Cardiac muscle cell (in vitro differentiated cells and primary cell): ENCODE data around the gene PGA5. TPM values are rescaled to one million over a fixed set of nuclear protein-coding genes. Genes with fewer than 3 reads are reported as not detected.
"Not testable (repeated sequence)": the region's sequence is repeated elsewhere in the genome, so short reads cannot be mapped to it uniquely, and the experiment has no call there.

ENCODE experiments used
- DNase-seq, 2 donors: peaks; one replicate each; pipeline versions ENCODE4 v3.0.0 to v3.0.0-alpha.2; 2010 to 2017; ENCODE audit warnings: low read depth in 1 of 2, low spot score in 1 of 2
- H3K27ac ChIP-seq: fragments of 200-600 bp; sonication (generic); 2 replicates; pipeline ENCODE4 v1.5.1; 2016
- H3K27me3 ChIP-seq: fragments of 200-600 bp; sonication (generic); 2 replicates; pipeline ENCODE4 v1.6.0; 2016; ENCODE audit warnings: control low read depth
- H3K36me3 ChIP-seq: fragments of 200-600 bp; sonication (generic); 2 replicates; pipeline ENCODE4 v1.5.1; 2016; ENCODE audit warnings: control low read depth
- H3K4me1 ChIP-seq: fragments of 200-600 bp; sonication (generic); 2 replicates; pipeline ENCODE4 v1.8.1; 2017; ENCODE audit warnings: low read depth, mild to moderate bottlenecking, mixed run types
- H3K4me3 ChIP-seq: fragments of 200-600 bp; sonication (generic); 2 replicates; pipeline ENCODE4 v1.5.1; 2016; ENCODE audit warnings: mild to moderate bottlenecking
- H3K9me3 ChIP-seq: fragments of 200-600 bp; sonication (generic); 2 replicates; pipeline ENCODE4 v1.5.1; 2017; ENCODE audit warnings: low read depth, mild to moderate bottlenecking, control low read depth
- polyA plus RNA-seq: library from polyadenylated mRNA; unstranded; fragments of >200 nt; fragmentation: Nextera tagmentation; extraction: Ambion mirVana; gene quantifications from 2 replicates; pipeline ENCODE4 v1.2.1, GENCODE V29; 2016
- total RNA-seq: library from RNA; depleted of rRNA; stranded (reverse); fragments of >200 nt; gene quantifications from 2 replicates; pipeline ENCODE4 v1.2.3, GENCODE V29; 2016
- TF ChIP-seq, protein P1 (sequence below): IDR thresholded peaks from 2 replicates; pipeline ENCODE4 v1.5.1; 2012; ENCODE audit warnings: low read depth, mild to moderate bottlenecking, low read length

The PGA5 gene
- 0.89 and 3.2 TPM in 2 replicates for total RNA-seq
- polyA plus RNA-seq, result 0.85 and 4.8 TPM in 2 replicates

DNA sequence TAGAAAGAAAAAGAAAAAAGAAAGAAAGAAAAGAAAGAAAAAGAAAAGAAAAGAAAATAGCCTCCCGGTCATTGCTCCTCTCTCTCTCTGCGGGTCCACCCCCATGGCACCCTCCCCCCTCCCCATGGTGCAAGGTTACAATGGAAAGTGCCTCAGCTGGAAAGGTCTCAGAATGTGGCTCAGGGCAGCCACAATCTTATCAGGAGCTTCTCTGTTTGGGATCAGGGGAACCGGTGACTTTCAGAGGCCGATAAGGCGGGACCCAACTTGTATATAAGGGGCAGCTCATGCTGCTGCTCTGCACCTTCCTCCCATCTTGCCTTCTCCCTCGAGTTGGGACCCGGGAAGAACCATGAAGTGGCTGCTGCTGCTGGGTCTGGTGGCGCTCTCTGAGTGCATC is at the start of gene PGA5:
TSS of gene PGA5 (plus strand) at position 301 of the 400 bp plus-strand sequence. CDS start at position 353, 52 bp downstream.
- not testable (repeated sequence) for DNase-seq, H3K27me3 ChIP-seq, H3K36me3 ChIP-seq, H3K4me1 ChIP-seq, H3K27ac ChIP-seq, H3K9me3 ChIP-seq, H3K4me3 ChIP-seq

DNA sequence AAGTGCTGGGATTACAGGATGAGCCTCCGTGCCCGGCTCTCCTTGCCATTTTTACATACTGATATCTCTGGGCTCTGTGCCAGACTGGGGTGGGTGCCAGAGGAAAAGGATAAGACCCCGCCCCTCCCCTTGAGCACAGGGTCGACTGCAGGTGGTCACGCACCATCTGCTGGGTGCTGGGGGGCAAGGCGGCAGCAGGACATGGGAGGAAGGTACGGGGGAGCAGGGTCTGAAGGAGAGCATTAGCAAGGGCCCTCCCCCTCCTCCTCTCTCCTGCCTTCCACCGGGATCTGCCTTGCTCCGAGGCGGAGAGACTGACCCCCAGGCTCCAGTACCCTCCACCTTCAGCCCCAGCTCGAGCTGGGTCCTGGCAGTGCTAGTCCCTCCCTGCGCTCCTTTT is 47.4 kb upstream of the PGA5 start:
- Histone ChIP-seq H3K4me3 (no peak overlapping the region), H3K27ac (no peak overlapping the region), H3K9me3 (no peaks in the 10 kb centered on the region), H3K36me3 (no peaks in the 10 kb centered on the region), H3K4me1 (no peaks in the 10 kb centered on the region), H3K27me3 (no peaks in the 10 kb centered on the region)
- DNase-seq, result no peak
- TF ChIP-seq, protein P1, sequence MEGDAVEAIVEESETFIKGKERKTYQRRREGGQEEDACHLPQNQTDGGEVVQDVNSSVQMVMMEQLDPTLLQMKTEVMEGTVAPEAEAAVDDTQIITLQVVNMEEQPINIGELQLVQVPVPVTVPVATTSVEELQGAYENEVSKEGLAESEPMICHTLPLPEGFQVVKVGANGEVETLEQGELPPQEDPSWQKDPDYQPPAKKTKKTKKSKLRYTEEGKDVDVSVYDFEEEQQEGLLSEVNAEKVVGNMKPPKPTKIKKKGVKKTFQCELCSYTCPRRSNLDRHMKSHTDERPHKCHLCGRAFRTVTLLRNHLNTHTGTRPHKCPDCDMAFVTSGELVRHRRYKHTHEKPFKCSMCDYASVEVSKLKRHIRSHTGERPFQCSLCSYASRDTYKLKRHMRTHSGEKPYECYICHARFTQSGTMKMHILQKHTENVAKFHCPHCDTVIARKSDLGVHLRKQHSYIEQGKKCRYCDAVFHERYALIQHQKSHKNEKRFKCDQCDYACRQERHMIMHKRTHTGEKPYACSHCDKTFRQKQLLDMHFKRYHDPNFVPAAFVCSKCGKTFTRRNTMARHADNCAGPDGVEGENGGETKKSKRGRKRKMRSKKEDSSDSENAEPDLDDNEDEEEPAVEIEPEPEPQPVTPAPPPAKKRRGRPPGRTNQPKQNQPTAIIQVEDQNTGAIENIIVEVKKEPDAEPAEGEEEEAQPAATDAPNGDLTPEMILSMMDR, result no peak

DNA sequence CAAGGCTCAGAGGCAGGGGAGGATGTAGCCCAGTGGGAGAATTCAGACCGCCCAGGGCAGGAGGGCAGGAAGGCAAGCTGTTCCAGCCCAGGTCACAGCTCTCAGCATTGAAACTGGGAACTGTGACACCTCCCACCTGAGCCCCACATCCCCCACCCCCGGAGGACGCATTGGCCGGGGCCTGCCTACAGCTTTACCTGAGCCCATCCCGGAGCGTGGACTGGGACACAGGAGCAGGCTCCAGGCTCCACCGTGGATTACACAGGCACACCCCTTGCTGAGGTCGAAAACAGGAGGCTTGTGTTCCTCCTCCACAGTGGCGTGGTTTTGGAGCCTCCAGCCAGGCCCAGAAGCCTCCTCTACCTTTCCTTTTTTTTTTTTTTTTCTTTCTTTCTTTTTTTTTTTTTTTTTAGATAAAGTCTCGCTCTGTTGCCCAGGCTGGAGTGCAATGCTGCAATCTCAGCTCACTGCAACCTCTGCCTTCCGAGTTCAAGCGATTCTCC is 46.8 kb upstream of the PGA5 start:
- no peak for DNase-seq

DNA sequence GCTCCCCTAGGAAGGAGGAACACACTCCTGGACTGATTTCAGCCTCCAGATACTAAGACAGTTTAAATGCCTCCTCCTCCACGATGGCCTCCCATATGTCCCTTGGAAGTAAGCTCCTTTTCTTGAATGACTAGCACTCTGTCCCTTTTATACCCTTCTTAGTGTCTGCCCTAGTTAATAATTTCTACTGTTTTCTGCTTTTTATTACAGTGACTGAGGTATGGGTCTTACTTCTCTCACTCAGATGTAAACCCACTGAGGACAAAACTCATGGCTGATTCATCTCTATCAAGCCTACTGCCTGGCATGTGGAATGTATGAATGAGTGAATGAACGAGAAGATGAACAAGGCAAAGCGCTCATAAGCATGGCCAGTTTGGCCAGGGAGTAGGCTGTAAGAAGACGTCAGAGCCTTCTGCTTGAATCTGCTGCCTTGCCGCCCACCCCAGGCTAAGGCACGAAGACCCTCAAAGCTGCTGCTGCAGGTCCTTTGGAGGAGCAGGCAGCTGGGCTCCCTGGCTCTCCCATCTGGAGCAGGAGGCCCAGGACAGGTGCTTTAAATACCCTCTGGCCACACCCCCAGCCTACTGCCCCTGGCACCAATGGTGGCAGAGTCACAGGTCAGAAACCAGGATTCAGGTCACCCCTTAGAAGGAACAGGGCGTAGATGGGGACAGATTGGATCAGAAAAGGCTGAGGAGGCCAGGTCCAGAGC is 45.8 kb upstream of the PGA5 start:
- TF ChIP-seq, protein P1, result no peak
- DNase-seq, result no peak
- H3K36me3 ChIP-seq, result no peaks in the 10 kb centered on the region
- no peak overlapping the region for H3K4me3 ChIP-seq
- no peaks in the 10 kb centered on the region for H3K27me3 ChIP-seq
- no peak overlapping the region for H3K27ac ChIP-seq
- H3K4me1 ChIP-seq, result no peaks in the 10 kb centered on the region
- H3K9me3 ChIP-seq, result no peaks in the 10 kb centered on the region

More for the DNA sequence above, 46.8 kb upstream of the PGA5 start:
- no peaks in the 10 kb centered on the region for H3K36me3 ChIP-seq
- TF ChIP-seq, protein P1, result no peak
- H3K27ac ChIP-seq, result no peak overlapping the region
- no peaks in the 10 kb centered on the region for H3K9me3 ChIP-seq
- H3K4me1 ChIP-seq, result no peaks in the 10 kb centered on the region
- H3K4me3 ChIP-seq, result no peak overlapping the region
- H3K27me3 ChIP-seq, result no peaks in the 10 kb centered on the region

DNA sequence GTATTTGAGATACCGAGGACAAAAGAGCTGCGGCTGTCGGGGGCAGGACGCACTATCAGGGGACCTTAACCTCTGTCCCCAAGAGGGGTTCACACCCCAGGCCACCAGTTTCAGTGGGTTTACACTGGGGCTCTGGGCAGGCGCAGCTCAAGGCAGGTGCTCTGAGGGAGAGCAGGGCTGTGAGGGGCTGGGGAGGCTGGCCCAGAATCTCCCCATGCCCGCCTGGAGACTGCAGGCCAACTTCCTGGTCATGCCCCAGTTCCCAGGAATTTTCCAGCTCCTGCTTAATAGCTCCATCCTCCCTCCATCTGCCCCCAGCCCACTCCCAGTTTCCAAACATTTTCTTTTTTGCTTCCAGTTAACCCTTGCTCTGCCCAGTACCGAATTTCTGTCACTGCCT is 45.3 kb upstream of the PGA5 start:
- Histone ChIP-seq H3K4me3 (no peak overlapping the region), H3K27me3 (no peaks in the 10 kb centered on the region)

DNA sequence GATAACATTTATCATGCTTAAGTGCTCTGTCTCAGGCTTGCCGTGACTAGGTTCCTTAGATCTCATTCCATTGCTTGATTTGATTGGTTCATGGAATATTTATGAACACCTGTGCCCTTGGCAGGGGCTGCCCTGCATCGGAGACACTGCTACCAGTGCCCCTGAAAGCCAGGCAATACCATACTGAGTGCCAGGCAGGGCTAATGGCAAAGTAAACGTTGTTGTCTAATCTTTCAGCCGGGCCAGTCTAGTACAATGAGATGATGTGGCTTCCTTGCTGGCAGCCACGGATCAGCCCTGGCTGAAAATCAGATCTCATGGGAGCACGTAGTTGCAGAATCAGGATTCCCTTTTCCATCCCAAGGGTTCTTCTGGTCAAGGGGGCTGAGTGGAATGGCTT is 42.6 kb upstream of the PGA5 start:
- TF ChIP-seq, protein P1, result no peak
- no peaks in the 10 kb centered on the region for H3K9me3 ChIP-seq
- no peaks in the 10 kb centered on the region for H3K27me3 ChIP-seq
- H3K27ac ChIP-seq, result no peak overlapping the region
- DNase-seq, result no peak
- no peak overlapping the region for H3K4me3 ChIP-seq
- H3K36me3 ChIP-seq, result no peaks in the 10 kb centered on the region
- H3K4me1 ChIP-seq, result no peaks in the 10 kb centered on the region

More for the DNA sequence above, 45.3 kb upstream of the PGA5 start:
- TF ChIP-seq, protein P1, result no peak
- no peaks in the 10 kb centered on the region for H3K36me3 ChIP-seq
- no peaks in the 10 kb centered on the region for H3K4me1 ChIP-seq
- no peak for DNase-seq
- H3K9me3 ChIP-seq, result no peaks in the 10 kb centered on the region
- H3K27ac ChIP-seq, result no peak overlapping the region
